ENCODE data around the gene ARHGAP18. TPM values are rescaled to one million over a fixed set of nuclear protein-coding genes. Genes with fewer than 3 reads are reported as not detected.
A peak's percentile ranks its signal among the peaks of the same experiment; 100 is the strongest.

ARHGAP18 gene
- total and polyA plus RNA-seq, 10 of the 15 experiments (the other 5 are each of a cell fraction or from before 2014, with no cell fraction given): 18.2 to 52.2 (median 31.7) TPM

DNA sequence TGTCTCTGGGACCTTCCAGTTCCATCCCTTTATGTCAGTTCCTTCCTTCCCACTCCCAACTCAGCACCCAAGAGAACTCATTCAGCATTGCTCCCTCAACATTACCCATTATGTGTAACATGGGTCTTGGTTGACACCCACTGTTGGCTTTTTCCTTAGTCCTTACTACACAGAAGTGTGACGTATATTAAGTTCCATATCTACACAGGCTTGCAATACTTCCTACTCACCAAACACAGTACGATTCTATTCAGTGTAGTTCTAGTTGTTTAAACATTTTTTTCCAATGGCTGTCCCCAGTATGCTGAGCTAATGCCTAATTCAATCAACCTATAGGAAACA is 37.7 kb downstream of the ARHGAP18 start:
- POLR2A ChIA-PET: interaction anchor here (0.6 to 9.8 kb wide), 7 partner anchors 9 to 77 kb away, joined by 3 to 115 read pairs (median 6); partner anchors contain the start of gene ARHGAP18
- CTCF ChIA-PET: interaction anchor here (0.9 to 9.8 kb wide), 18 partner anchors 9 to 349 kb away, joined by 3 to 165 read pairs (median 5); partner anchors contain the start of genes ARHGAP18 and TMEM244
- FAIRE-seq (no peak), ATAC-seq (peak; percentile 43), DNase-seq (ENCODE audit: low read depth, low spot score) (no peak)
- Histone ChIP-seq H3K4me3 (peak overlapping the region; percentile 58; the same call in 1 of the 2 replicates), H2AFZ (ENCODE audit: control insufficient read depth, low read depth, low read length) (peak overlapping the region; percentile 47), H3K36me3 (ENCODE audit: control insufficient read depth in 2 of 2, insufficient read depth in 2 of 2, low read length in 1 of 2) (no peaks in the 10 kb centered on the region; a peak in 2 of 4 replicates), H3K27me3 (replicated peaks in 1 of 2; ENCODE audit: control insufficient read depth in 2 of 2, insufficient read depth in 2 of 2, low read length in 1 of 2) (no peaks in the 10 kb centered on the region), H3K4me2 (ENCODE audit: control insufficient read depth, insufficient read depth) (peak overlapping the region; percentile 97), H3K4me1 (ENCODE audit: control insufficient read depth, insufficient read depth, low read length) (peaks cover 47% of the 10 kb centered on the region), H3K79me2 (ENCODE audit: control insufficient read depth, insufficient read depth, low read length) (peaks cover 80% of the 10 kb centered on the region), H3K9ac (ENCODE audit: control insufficient read depth, insufficient read depth, low read length) (peak overlapping the region; percentile 71), H4K20me1 (ENCODE audit: control insufficient read depth, insufficient read depth) (no peaks in the 10 kb centered on the region), H3K9me3 (replicated peaks; ENCODE audit: control insufficient read depth, insufficient read depth, low read length) (peaks cover 2% of the 10 kb centered on the region; the same call in 1 of the 3 replicates), H3K27ac (ENCODE audit: control insufficient read depth, insufficient read depth) (peak overlapping the region; percentile 98)
- SMC1A ChIA-PET (ENCODE audit: uncharacterized antibody, unreplicated experiment): interaction anchor here (0.9 to 22.4 kb wide), 17 partner anchors 10 to 77 kb away, joined by 3 to 434 read pairs (median 12); partner anchors contain the start of gene ARHGAP18
- WGBS (ENCODE audit: insufficient coverage, insufficient replicate concordance, low lambda C conversion rate, missing lambda C conversion rate): 38% methylated on average over 2 of the region's 2 CpGs
- in situ Hi-C loops (cut with MboI): no loop called here
- RAD21 ChIA-PET (ENCODE audit: unreplicated experiment): interaction anchor here (1.0 to 10.4 kb wide), 16 partner anchors 11 to 182 kb away, joined by 3 to 189 read pairs (median 9); partner anchors contain the start of gene ARHGAP18
- intact Hi-C loops (cut with micrococcal nuclease; ENCODE audit: unreplicated experiment): loop anchor here (1.0 to 5.0 kb wide), 4 partner anchors 12 to 76 kb away; partner anchors contain the start of gene ARHGAP18
- 0 out of 2 replicates have a peak, but pooled peaks have one; percentile 13 for TF ChIP-seq GATAD2B (conservative IDR thresholded peaks at IDR 0.05; ENCODE audit: low read depth)
- TF ChIP-seq, protein P1, sequence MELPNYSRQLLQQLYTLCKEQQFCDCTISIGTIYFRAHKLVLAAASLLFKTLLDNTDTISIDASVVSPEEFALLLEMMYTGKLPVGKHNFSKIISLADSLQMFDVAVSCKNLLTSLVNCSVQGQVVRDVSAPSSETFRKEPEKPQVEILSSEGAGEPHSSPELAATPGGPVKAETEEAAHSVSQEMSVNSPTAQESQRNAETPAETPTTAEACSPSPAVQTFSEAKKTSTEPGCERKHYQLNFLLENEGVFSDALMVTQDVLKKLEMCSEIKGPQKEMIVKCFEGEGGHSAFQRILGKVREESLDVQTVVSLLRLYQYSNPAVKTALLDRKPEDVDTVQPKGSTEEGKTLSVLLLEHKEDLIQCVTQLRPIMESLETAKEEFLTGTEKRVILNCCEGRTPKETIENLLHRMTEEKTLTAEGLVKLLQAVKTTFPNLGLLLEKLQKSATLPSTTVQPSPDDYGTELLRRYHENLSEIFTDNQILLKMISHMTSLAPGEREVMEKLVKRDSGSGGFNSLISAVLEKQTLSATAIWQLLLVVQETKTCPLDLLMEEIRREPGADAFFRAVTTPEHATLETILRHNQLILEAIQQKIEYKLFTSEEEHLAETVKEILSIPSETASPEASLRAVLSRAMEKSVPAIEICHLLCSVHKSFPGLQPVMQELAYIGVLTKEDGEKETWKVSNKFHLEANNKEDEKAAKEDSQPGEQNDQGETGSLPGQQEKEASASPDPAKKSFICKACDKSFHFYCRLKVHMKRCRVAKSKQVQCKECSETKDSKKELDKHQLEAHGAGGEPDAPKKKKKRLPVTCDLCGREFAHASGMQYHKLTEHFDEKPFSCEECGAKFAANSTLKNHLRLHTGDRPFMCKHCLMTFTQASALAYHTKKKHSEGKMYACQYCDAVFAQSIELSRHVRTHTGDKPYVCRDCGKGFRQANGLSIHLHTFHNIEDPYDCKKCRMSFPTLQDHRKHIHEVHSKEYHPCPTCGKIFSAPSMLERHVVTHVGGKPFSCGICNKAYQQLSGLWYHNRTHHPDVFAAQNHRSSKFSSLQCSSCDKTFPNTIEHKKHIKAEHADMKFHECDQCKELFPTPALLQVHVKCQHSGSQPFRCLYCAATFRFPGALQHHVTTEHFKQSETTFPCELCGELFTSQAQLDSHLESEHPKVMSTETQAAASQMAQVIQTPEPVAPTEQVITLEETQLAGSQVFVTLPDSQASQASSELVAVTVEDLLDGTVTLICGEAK (IDR thresholded peaks at IDR 0.05; ENCODE audit: borderline replicate concordance): 0 out of 2 replicates have a peak, but pooled peaks have one; percentile 29
- TF ChIP-seq BMI1 (IDR thresholded peaks at IDR 0.05; ENCODE audit: borderline replicate concordance): 0 out of 2 replicates have a peak, but pooled peaks have one; percentile 7
- peak; percentile 16 for TF ChIP-seq SIX5 (IDR thresholded peaks at IDR 0.05; ENCODE audit: low read depth, low read length, severe bottlenecking)
- TF ChIP-seq, protein P2, sequence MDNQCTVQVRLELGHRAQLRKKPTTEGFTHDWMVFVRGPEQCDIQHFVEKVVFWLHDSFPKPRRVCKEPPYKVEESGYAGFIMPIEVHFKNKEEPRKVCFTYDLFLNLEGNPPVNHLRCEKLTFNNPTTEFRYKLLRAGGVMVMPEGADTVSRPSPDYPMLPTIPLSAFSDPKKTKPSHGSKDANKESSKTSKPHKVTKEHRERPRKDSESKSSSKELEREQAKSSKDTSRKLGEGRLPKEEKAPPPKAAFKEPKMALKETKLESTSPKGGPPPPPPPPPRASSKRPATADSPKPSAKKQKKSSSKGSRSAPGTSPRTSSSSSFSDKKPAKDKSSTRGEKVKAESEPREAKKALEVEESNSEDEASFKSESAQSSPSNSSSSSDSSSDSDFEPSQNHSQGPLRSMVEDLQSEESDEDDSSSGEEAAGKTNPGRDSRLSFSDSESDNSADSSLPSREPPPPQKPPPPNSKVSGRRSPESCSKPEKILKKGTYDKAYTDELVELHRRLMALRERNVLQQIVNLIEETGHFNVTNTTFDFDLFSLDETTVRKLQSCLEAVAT (IDR thresholded peaks at IDR 0.05): peak; percentile 11; the same call in 1 of the 2 replicates
- TF ChIP-seq, protein P3, sequence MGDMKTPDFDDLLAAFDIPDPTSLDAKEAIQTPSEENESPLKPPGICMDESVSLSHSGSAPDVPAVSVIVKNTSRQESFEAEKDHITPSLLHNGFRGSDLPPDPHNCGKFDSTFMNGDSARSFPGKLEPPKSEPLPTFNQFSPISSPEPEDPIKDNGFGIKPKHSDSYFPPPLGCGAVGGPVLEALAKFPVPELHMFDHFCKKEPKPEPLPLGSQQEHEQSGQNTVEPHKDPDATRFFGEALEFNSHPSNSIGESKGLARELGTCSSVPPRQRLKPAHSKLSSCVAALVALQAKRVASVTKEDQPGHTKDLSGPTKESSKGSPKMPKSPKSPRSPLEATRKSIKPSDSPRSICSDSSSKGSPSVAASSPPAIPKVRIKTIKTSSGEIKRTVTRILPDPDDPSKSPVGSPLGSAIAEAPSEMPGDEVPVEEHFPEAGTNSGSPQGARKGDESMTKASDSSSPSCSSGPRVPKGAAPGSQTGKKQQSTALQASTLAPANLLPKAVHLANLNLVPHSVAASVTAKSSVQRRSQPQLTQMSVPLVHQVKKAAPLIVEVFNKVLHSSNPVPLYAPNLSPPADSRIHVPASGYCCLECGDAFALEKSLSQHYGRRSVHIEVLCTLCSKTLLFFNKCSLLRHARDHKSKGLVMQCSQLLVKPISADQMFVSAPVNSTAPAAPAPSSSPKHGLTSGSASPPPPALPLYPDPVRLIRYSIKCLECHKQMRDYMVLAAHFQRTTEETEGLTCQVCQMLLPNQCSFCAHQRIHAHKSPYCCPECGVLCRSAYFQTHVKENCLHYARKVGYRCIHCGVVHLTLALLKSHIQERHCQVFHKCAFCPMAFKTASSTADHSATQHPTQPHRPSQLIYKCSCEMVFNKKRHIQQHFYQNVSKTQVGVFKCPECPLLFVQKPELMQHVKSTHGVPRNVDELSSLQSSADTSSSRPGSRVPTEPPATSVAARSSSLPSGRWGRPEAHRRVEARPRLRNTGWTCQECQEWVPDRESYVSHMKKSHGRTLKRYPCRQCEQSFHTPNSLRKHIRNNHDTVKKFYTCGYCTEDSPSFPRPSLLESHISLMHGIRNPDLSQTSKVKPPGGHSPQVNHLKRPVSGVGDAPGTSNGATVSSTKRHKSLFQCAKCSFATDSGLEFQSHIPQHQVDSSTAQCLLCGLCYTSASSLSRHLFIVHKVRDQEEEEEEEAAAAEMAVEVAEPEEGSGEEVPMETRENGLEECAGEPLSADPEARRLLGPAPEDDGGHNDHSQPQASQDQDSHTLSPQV (IDR thresholded peaks at IDR 0.05): no peak
- TF ChIP-seq PML (IDR thresholded peaks at IDR 0.05; ENCODE audit: low read length): peak; percentile 30; the same call in 1 of the 2 replicates
- no peak for TF ChIP-seq NFYB (IDR thresholded peaks at IDR 0.05; ENCODE audit: insufficient read depth, low read depth, low read length)
- TSS peak; percentile 99 for BruUV-seq (replicated peaks)

Data from GM12878 (cell line).